Loucy (cell line): ENCODE data around the gene SLC9A4.

Experiments
- CTCF ChIP-seq: fragments of 200-600 bp; sonication (generic); conservative IDR thresholded peaks from 2 replicates; pipeline ENCODE4 v1.5.1; 2014; ENCODE audit warnings: mild to moderate bottlenecking, antibody characterized with exemption, low read length
- EZH2phosphoT487 ChIP-seq: fragments of 200-600 bp; IDR thresholded peaks from 2 replicates; pipeline ENCODE4 v1.6.1; 2018; ENCODE audit warnings: antibody characterized with exemption, mild to moderate bottlenecking, moderate library complexity, borderline replicate concordance

- TF ChIP-seq CTCF (peak; percentile 93), EZH2phosphoT487 (no peak)
Observed at GRCh38 chr2:102442967-102443828, 29.8 kb upstream of the SLC9A4 start.
